ENCODE data around the gene ENOSF1. TPM values are rescaled to one million over a fixed set of nuclear protein-coding genes. Genes with fewer than 3 reads are reported as not detected.

Gene ENOSF1
- total RNA-seq, 1 donor from 2014 or later: 178 TPM

- no peaks in the 10 kb centered on the region for H3K4me1 ChIP-seq
- intact Hi-C loops (cut with DNase I): no loop called here
- no peak for DNase-seq (ENCODE audit: low spot score in 2 of 2)
These were observed 62.0 kb downstream of the ENOSF1 start for GRCh38 chr18:650428-650858.

DNA sequence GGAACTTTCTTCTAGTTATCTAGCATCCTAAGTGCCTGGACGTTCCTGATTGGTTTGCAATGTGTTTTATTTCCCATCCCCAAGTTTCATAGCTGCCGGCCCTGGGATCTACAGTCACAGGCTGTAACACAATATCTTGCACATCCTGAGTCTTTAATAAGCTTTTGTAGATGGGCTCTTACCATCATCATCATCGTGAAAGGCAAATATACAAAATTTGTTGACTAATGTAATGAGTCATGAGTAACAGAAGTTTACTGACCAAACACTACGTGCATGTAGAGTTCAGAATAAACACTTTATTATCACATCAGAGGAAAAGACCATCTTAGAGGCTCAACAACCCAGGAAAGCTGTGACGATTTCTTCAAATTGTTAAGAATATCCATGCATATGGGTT, 63.1 kb downstream of the ENOSF1 start:
- no peak for DNase-seq (ENCODE audit: low spot score in 2 of 2)
- intact Hi-C loops (cut with DNase I): no loop called here
- H3K9me3 ChIP-seq: no peaks in the 10 kb centered on the region
- no peak overlapping the region for H3K27ac ChIP-seq
- TF ChIP-seq, protein P1, sequence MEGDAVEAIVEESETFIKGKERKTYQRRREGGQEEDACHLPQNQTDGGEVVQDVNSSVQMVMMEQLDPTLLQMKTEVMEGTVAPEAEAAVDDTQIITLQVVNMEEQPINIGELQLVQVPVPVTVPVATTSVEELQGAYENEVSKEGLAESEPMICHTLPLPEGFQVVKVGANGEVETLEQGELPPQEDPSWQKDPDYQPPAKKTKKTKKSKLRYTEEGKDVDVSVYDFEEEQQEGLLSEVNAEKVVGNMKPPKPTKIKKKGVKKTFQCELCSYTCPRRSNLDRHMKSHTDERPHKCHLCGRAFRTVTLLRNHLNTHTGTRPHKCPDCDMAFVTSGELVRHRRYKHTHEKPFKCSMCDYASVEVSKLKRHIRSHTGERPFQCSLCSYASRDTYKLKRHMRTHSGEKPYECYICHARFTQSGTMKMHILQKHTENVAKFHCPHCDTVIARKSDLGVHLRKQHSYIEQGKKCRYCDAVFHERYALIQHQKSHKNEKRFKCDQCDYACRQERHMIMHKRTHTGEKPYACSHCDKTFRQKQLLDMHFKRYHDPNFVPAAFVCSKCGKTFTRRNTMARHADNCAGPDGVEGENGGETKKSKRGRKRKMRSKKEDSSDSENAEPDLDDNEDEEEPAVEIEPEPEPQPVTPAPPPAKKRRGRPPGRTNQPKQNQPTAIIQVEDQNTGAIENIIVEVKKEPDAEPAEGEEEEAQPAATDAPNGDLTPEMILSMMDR (IDR thresholded peaks at IDR 0.05): no peak
- H3K27me3 ChIP-seq: no peaks in the 10 kb centered on the region
- H3K36me3 ChIP-seq: no peaks in the 10 kb centered on the region
- H3K4me3 ChIP-seq: no peak overlapping the region
- no peaks in the 10 kb centered on the region for H3K4me1 ChIP-seq

More at GRCh38 chr18:650428-650858, 62.0 kb downstream of the ENOSF1 start:
- TF ChIP-seq, protein P1 (IDR thresholded peaks at IDR 0.05): no peak
- H3K4me3 ChIP-seq: no peak overlapping the region
- H3K27ac ChIP-seq: no peak overlapping the region
- H3K36me3 ChIP-seq: no peaks in the 10 kb centered on the region
- no peaks in the 10 kb centered on the region for H3K9me3 ChIP-seq
- H3K27me3 ChIP-seq: no peaks in the 10 kb centered on the region

GRCh38 chr18:647304-647703, 65.1 kb downstream of the ENOSF1 start:
- Histone ChIP-seq H3K27ac (no peak overlapping the region), H3K36me3 (no peaks in the 10 kb centered on the region), H3K4me1 (no peaks in the 10 kb centered on the region), H3K27me3 (no peaks in the 10 kb centered on the region), H3K4me3 (no peak overlapping the region), H3K9me3 (no peaks in the 10 kb centered on the region)
- no peak for DNase-seq (ENCODE audit: low spot score in 2 of 2)
- intact Hi-C loops (cut with DNase I): no loop called here
- TF ChIP-seq, protein P1 (IDR thresholded peaks at IDR 0.05): no peak

DNA sequence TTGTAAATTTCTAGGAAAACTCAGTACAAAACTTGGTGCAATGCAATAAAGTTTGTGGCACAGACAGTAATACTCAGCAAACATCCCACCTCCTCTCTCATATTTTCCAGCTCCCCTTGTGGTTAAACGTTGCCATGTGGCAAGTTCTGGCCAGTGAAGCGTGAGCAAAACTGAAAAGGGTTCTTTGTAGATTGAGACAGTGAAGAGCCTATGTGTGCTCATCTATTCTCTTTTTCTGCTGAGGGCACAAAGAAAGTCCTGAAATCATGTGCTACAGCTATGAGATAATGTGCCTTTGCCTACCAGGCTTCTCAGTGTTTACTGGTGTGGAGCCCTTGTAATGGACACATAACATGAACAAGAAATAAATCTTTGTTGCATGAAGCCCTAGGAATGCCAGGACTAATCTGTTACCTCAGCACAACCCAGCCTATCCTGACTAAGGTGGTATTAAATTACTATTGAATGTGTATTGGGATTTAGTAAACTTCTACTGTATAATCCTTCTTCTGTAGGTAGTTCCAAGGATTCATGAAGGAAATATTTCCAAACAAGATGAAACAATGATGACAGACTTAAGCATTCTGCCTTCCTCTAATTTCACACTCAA, 67.9 kb downstream of the ENOSF1 start:
- no peak for DNase-seq (ENCODE audit: low spot score in 2 of 2)
- H3K36me3 ChIP-seq: no peaks in the 10 kb centered on the region
- intact Hi-C loops (cut with DNase I): no loop called here
- H3K4me3 ChIP-seq: no peak overlapping the region
- TF ChIP-seq, protein P1 (IDR thresholded peaks at IDR 0.05): no peak
- no peaks in the 10 kb centered on the region for H3K9me3 ChIP-seq
- H3K27ac ChIP-seq: no peak overlapping the region
- no peaks in the 10 kb centered on the region for H3K4me1 ChIP-seq
- H3K27me3 ChIP-seq: no peaks in the 10 kb centered on the region

GRCh38 chr18:641224-641623, 71.2 kb downstream of the ENOSF1 start:
- TF ChIP-seq, protein P1 (IDR thresholded peaks at IDR 0.05): no peak
- no peaks in the 10 kb centered on the region for H3K36me3 ChIP-seq
- H3K27me3 ChIP-seq: no peaks in the 10 kb centered on the region
- no peak overlapping the region for H3K4me3 ChIP-seq
- no peaks in the 10 kb centered on the region for H3K9me3 ChIP-seq
- no peak overlapping the region for H3K27ac ChIP-seq
- intact Hi-C loops (cut with DNase I): no loop called here
- no peak for DNase-seq (ENCODE audit: low spot score in 2 of 2)
- H3K4me1 ChIP-seq: no peaks in the 10 kb centered on the region

DNA sequence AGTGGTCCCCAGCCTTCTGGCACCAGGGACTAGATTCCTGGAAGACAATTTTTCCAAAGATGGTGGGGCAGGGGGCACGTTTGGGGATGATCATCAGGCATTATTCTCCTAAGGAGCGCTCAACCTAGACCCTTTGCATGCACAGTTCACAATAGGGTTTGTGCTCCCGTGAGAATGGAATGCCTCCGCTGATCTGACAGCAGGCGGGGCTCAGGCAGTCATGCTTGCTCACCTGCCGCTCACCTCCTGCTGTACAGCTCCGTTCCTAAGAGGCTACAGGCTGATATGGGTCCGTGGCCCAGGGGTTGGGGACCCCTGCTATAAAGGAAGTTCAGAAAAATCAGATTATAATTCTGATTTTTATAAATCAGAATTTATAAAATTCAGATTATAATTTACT, 77.3 kb downstream of the ENOSF1 start:
- Histone ChIP-seq H3K27ac (no peak overlapping the region), H3K9me3 (no peaks in the 10 kb centered on the region), H3K4me1 (no peaks in the 10 kb centered on the region), H3K36me3 (no peaks in the 10 kb centered on the region), H3K27me3 (no peaks in the 10 kb centered on the region), H3K4me3 (no peak overlapping the region)
- no peak for DNase-seq (ENCODE audit: low spot score in 2 of 2)
- intact Hi-C loops (cut with DNase I): no loop called here
- TF ChIP-seq, protein P1 (IDR thresholded peaks at IDR 0.05): no peak
